WERI-Rb-1 (cell line): ENCODE data around the gene TEX55.
"Not testable (repeated sequence)": the region's sequence is repeated elsewhere in the genome, so short reads cannot be mapped to it uniquely, and the experiment has no call there.

ENCODE experiments used
- DNase-seq: peaks from one replicate; pipeline ENCODE4 v3.0.0-alpha.2; 2020
- H3K27ac ChIP-seq: fragments of 250-450 bp; sonication (Bioruptor Pico); 2 replicates; pipeline ENCODE4 v1.5.1; 2020; ENCODE audit warnings: mild to moderate bottlenecking, moderate library complexity
- H3K27me3 ChIP-seq: fragments of 250-450 bp; sonication (Bioruptor Pico); 2 replicates; pipeline ENCODE4 v1.5.1; 2021; ENCODE audit warnings: mild to moderate bottlenecking, low read depth, moderate library complexity; ENCODE audit not compliant: insufficient read depth, severe bottlenecking
- H3K36me3 ChIP-seq: fragments of 250-450 bp; sonication (Bioruptor Pico); 2 replicates; pipeline ENCODE4 v1.5.1; 2020; ENCODE audit warnings: mild to moderate bottlenecking, moderate library complexity
- H3K4me3 ChIP-seq: 2 replicates; pipeline ENCODE4 v1.5.1; 2011; ENCODE audit warnings: low read depth, mild to moderate bottlenecking, control low read depth, low read length
- H3K9me3 ChIP-seq: fragments of 250-450 bp; sonication (Bioruptor Pico); 2 replicates; pipeline ENCODE4 v1.5.1; 2021; ENCODE audit warnings: mild to moderate bottlenecking, moderate library complexity; ENCODE audit not compliant: severe bottlenecking
- TF ChIP-seq, protein P1 (sequence below): IDR thresholded peaks from 2 replicates; pipeline ENCODE4 v1.5.1; 2011; ENCODE audit warnings: low read depth, mild to moderate bottlenecking, control low read depth, inconsistent platforms, low read length

The TEX55 gene

GRCh38 chr3:119145500-119146167 lies at the start of gene TEX55:
Gene TEX55 (plus strand): TSS chr3:119146165. CDS start chr3:119146190, 25 bp downstream.
- H3K4me3 ChIP-seq: no peak within 1 kb of the TSS
- TF ChIP-seq, protein P1, sequence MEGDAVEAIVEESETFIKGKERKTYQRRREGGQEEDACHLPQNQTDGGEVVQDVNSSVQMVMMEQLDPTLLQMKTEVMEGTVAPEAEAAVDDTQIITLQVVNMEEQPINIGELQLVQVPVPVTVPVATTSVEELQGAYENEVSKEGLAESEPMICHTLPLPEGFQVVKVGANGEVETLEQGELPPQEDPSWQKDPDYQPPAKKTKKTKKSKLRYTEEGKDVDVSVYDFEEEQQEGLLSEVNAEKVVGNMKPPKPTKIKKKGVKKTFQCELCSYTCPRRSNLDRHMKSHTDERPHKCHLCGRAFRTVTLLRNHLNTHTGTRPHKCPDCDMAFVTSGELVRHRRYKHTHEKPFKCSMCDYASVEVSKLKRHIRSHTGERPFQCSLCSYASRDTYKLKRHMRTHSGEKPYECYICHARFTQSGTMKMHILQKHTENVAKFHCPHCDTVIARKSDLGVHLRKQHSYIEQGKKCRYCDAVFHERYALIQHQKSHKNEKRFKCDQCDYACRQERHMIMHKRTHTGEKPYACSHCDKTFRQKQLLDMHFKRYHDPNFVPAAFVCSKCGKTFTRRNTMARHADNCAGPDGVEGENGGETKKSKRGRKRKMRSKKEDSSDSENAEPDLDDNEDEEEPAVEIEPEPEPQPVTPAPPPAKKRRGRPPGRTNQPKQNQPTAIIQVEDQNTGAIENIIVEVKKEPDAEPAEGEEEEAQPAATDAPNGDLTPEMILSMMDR: peak; percentile 65
- DNase-seq: peak; percentile 43
- no peaks in the 10 kb centered on the region for H3K9me3 ChIP-seq
- H3K27me3 ChIP-seq: no peaks in the 10 kb centered on the region
- no peak within 1 kb of the TSS; the same call in 1 of the 2 replicates for H3K27ac ChIP-seq
- H3K36me3 ChIP-seq: no peaks in the 10 kb centered on the region

GRCh38 chr3:119098003-119098402 lies 48.0 kb upstream of the TEX55 start:
- no peaks in the 10 kb centered on the region for H3K27me3 ChIP-seq
- no peak overlapping the region for H3K27ac ChIP-seq
- H3K9me3 ChIP-seq: no peaks in the 10 kb centered on the region
- H3K4me3 ChIP-seq: no peak overlapping the region
- no peak for DNase-seq
- TF ChIP-seq, protein P1: no peak
- H3K36me3 ChIP-seq: no peaks in the 10 kb centered on the region

DNA sequence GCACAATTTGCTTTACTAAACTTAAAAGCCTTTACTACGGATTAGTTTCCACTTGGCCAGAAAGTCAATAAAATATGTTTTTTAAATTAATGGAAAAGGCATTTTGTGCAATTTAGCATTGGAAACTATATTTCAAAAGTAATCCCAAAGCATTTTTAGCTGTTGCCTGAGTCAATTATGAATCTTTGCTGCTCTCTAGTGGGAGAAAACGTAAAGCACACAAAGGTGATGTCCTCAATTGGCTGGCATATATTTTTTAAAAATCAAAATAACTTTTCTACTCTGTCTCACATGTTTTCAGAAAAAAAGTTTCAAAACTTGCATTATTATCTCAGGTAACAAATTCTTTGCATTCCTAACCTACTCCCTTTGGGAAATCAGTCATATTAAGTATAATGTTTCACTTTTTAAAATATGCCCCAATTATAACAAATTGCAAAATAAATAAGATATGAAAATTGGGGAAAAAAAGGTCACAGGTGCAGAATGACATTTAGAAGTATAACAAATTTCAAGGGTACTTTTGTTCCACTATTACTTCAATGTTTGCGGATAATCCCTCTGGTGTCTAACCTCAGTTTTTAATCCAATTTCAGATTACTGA lies 47.2 kb upstream of the TEX55 start:
- DNase-seq: no peak
- Histone ChIP-seq H3K9me3 (no peaks in the 10 kb centered on the region), H3K27me3 (no peaks in the 10 kb centered on the region), H3K27ac (no peak overlapping the region), H3K36me3 (no peaks in the 10 kb centered on the region), H3K4me3 (no peak overlapping the region)
- TF ChIP-seq, protein P1: peak; percentile 45

DNA sequence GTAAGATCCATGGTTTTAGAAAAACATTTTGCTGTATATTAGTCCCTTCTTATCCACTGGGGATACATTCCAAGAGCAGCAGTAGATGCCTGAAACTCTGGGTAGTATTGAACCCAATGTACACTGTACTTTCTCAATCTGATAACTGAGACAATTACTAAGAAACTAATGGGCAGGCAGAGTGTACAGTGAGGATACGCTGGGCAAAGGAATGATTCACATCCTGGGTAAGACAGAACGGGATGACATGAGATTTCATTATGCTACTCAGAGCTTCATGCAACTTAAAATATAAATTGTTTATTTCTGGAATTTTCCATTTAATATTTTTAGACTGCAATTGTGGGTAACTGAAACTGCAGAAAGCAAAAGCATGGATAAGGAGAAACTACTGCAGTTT lies 46.2 kb upstream of the TEX55 start:
- Histone ChIP-seq H3K27ac (no peak overlapping the region), H3K4me3 (no peak overlapping the region), H3K27me3 (no peaks in the 10 kb centered on the region), H3K9me3 (no peaks in the 10 kb centered on the region), H3K36me3 (no peaks in the 10 kb centered on the region)
- DNase-seq: no peak
- TF ChIP-seq, protein P1: no peak

DNA sequence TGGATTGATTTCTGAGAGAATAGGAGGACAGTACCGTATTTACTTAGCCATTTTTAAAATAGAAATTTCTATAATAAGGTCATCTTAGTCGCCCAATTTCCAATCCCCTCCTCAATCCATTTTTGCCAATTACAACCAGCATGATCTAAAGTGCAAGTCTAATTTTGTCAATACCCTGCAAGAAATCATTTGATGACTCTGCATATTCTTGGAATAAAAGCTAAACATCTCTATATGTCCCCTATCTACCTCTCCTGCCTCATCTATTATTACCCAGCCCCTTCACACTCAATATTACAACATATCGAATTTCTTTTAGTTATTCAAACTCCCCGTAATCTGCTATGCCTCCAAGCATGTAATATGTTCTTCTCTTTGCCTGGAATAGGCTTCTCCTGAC lies 41.9 kb upstream of the TEX55 start:
- Histone ChIP-seq H3K4me3 (no peak overlapping the region), H3K9me3 (no peaks in the 10 kb centered on the region), H3K27ac (no peak overlapping the region), H3K27me3 (no peaks in the 10 kb centered on the region), H3K36me3 (no peaks in the 10 kb centered on the region)
- DNase-seq: no peak
- TF ChIP-seq, protein P1: no peak

- not testable (repeated sequence) for H3K27ac ChIP-seq, H3K27me3 ChIP-seq, H3K4me3 ChIP-seq, H3K36me3 ChIP-seq, DNase-seq
- H3K9me3 ChIP-seq: peaks cover 18% of the 10 kb centered on the region
These were observed 27.6 kb upstream of the TEX55 start for GRCh38 chr3:119118330-119118729.
